Fibroblast of the aortic adventitia (primary cell): Measurements from ENCODE around the gene SLC15A5. TPM values are rescaled to one million over a fixed set of nuclear protein-coding genes. Genes with fewer than 3 reads are reported as not detected.

Experiments
- DNase-seq: peaks from one replicate; pipeline ENCODE4 v3.0.0-alpha.2; 2010; ENCODE audit warnings: low read depth
- H3K4me3 ChIP-seq: 2 replicates; pipeline ENCODE4 v1.5.1; 2011; ENCODE audit warnings: low read depth, mild to moderate bottlenecking, control low read depth, low read length, moderate library complexity
- total RNA-seq: library from RNA; depleted of rRNA; stranded (reverse); fragments of >200 nt; gene quantifications from 2 replicates; pipeline ENCODE4 v1.2.3, GENCODE V29; 2012; ENCODE audit warnings: low replicate concordance
- TF ChIP-seq, protein P1 (sequence below): IDR thresholded peaks from 2 replicates; pipeline ENCODE4 v1.5.1; 2011; ENCODE audit warnings: mild to moderate bottlenecking, low read length, control low read depth, inconsistent platforms; ENCODE audit not compliant: insufficient read depth

The SLC15A5 gene
- total RNA-seq, 1 donor = not detected

DNA sequence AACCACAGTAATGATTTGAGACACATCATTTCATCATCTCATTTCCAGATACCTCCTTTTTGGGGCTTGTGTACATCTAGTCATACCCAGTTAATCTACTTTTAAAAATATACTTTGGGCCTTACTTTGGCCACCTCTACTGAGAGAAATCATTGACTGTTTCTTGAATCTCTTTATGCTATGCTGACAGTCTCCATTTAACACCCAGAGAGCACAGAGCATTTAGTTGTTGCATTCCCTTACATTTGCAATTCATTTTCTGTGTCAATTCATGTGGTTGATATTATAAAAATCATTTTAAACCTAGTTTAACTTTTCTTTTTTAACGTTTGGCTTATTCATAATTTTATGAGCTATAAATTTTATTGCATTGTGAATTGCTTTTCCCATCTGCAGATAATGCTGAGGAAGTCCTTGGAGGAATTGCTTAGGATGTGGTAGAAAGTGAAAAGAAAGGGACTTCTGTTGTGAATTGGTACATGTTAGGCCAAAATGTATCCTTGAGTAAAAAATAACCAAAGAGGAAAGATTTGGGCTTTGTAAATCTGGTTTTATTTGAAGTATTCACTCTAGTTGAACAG is 17.0 kb upstream of the SLC15A5 start:
- TF ChIP-seq, protein P1, sequence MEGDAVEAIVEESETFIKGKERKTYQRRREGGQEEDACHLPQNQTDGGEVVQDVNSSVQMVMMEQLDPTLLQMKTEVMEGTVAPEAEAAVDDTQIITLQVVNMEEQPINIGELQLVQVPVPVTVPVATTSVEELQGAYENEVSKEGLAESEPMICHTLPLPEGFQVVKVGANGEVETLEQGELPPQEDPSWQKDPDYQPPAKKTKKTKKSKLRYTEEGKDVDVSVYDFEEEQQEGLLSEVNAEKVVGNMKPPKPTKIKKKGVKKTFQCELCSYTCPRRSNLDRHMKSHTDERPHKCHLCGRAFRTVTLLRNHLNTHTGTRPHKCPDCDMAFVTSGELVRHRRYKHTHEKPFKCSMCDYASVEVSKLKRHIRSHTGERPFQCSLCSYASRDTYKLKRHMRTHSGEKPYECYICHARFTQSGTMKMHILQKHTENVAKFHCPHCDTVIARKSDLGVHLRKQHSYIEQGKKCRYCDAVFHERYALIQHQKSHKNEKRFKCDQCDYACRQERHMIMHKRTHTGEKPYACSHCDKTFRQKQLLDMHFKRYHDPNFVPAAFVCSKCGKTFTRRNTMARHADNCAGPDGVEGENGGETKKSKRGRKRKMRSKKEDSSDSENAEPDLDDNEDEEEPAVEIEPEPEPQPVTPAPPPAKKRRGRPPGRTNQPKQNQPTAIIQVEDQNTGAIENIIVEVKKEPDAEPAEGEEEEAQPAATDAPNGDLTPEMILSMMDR = no peak
- no peak overlapping the region for H3K4me3 ChIP-seq
- no peak for DNase-seq

DNA sequence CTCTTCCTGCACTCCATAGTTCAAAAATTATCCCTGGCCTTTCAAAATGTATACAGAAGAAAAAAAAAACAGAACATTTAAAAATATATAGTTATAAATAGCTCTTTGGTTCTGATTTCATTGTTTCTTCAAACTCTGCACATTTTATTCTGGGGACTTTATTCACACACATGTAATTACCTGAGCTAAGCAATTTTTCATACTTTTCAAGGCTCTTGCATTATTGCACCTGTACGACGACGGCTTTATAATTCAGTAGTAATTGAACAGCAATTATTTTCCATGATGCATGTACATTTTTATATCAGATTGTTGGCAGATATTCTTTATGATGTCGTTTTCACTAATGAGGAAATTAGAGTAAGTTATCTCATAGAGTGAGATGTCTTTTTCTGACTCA is 13.5 kb upstream of the SLC15A5 start:
- TF ChIP-seq, protein P1 = no peak
- H3K4me3 ChIP-seq = no peak overlapping the region
- no peak for DNase-seq

DNA sequence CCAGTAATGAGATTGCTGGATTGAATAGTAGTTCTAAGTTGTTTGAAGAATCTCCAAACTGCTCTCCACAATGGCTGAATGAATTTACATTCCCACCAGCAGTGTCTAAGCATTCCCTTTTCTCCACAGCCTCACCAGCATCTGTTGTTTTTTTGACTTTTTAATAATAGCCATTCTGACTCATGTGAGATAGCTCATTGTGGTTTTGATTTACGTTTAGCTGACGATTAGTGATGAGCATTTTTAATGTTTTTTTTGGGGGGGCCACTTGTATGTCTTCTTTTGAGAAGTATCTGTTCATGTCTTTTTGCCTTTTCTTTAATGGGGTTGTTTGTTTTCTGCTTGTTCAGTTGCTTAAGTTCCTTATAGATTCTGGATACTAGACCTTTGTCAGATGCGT is 8.1 kb upstream of the SLC15A5 start:
- no peak overlapping the region for H3K4me3 ChIP-seq
- TF ChIP-seq, protein P1 = no peak
- DNase-seq = peak; percentile 22

DNA sequence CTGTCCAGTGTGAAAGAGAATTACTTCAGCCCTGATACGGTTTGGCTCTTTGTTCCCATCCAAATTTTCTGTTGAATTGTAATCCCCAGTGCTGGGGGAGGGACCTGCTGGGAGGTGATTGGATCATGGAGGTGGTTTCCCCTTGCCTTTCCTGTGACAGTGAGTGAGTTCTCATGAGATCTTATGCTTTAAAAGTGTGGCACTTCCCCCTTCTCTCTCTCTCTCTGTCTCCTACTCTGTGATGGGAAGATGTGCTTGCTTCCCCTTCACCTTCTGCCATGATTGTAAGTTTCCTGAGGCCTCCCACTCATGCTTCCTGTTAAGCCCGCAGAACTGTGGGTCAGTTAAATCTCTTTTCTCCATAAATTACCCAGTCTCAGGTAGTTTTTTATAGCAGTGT is 5.5 kb upstream of the SLC15A5 start:
- no peak overlapping the region for H3K4me3 ChIP-seq
- DNase-seq = no peak
- TF ChIP-seq, protein P1 = no peak

DNA sequence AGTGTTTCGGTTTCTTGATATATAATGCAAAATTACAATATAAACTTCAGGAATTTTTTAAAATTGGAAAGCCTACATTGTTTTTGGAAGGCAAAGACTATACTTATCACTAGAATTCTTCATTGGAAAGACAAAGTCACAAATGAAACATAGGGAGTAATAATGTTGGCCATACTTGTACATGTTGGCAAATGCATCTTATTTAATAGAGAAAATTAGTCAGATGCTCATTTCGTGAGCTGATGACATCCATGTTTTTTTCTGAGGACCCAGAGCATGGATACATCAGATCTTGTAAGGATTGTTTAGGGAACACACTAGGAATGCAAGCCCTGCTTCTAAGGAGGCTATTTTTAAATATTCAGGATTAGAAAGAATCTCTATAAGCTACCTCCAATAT is 4.6 kb upstream of the SLC15A5 start:
- TF ChIP-seq, protein P1 = no peak
- peak; percentile 21 for DNase-seq
- H3K4me3 ChIP-seq = no peak overlapping the region

DNA sequence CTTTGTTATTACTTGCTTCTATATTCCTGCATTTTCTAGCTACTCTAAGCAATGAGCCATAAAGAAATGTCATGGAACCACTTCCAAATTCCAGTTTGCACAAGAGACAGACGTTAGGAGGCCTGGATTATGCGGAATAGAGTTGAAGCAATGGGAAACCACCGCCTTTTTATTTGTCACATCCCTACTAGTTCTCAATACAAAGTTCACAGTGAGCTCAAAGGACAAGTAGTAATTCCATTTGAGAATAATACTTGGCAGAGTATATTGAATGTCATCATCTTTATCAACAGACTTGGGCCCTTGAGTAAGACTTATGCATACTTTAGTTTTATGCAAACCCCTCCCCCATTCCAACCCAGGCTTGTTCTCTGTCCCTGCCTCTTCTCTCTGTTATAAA is 3.7 kb upstream of the SLC15A5 start:
- DNase-seq = peak; percentile 88
- no peak overlapping the region for H3K4me3 ChIP-seq
- TF ChIP-seq, protein P1 = no peak

DNA sequence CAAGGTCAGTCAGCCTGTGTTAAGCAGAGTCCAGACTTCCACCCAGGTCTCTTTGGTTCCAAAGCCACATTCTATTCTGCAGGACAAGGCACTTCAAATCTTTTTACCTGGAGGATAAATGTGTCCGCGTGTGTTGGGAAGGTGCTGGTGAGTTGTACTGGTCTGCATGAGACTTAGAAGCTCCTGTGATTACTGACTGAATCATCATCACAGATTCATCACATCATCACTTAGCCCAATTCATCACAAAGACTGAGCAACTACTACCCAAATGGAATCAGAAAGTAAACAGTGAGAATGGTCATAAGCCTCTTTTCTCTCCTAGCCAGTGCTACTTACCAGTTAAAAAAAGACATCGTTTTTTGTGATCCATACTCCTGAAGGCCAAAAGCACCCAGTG is 5.3 kb downstream of the SLC15A5 start:
- TF ChIP-seq, protein P1 = no peak
- no peak for DNase-seq

More for the DNA sequence above, 5.3 kb downstream of the SLC15A5 start:
- no peak overlapping the region for H3K4me3 ChIP-seq
